WTC11 (cell line): ENCODE data around the gene RPL37A.

Experiments
- EMX1 ChIP-seq: fragments of 250-450 bp; sonication (Bioruptor Pico); IDR thresholded peaks from 2 replicates; pipeline ENCODE4 v1.8.0; 2021; ENCODE audit warnings: mild to moderate bottlenecking
- FOXK1 ChIP-seq: sonication (generic); formaldehyde crosslinking; IDR thresholded peaks from 2 replicates; pipeline ENCODE4 v1.8.0; 2022; ENCODE audit warnings: mild to moderate bottlenecking, moderate library complexity, missing genetic modification reagents
- JUN ChIP-seq: sonication (generic); formaldehyde crosslinking; IDR thresholded peaks from 2 replicates; pipeline ENCODE4 v1.8.0; 2023; ENCODE audit warnings: mild to moderate bottlenecking, missing genetic modification reagents
- MXD4 ChIP-seq: fragments of 250-450 bp; sonication (Bioruptor Pico); IDR thresholded peaks from 2 replicates; pipeline ENCODE4 v1.8.0; 2021; ENCODE audit warnings: mild to moderate bottlenecking, moderate library complexity, borderline replicate concordance
- NFYB ChIP-seq: sonication (generic); formaldehyde crosslinking; conservative IDR thresholded peaks from 2 replicates; pipeline ENCODE4 v1.8.0; 2022; ENCODE audit warnings: low read depth, missing genetic modification reagents
- NR2C2 ChIP-seq: sonication (generic); formaldehyde crosslinking; IDR thresholded peaks from 2 replicates; pipeline ENCODE4 v1.8.0; 2022; ENCODE audit warnings: mild to moderate bottlenecking, missing genetic modification reagents
- ZBTB21 ChIP-seq: sonication (generic); formaldehyde crosslinking; IDR thresholded peaks from 2 replicates; pipeline ENCODE4 v1.8.1; 2023; ENCODE audit warnings: mild to moderate bottlenecking, missing genetic modification reagents, borderline replicate concordance
- TF ChIP-seq, protein P1 (sequence below): sonication (generic); formaldehyde crosslinking; IDR thresholded peaks from 2 replicates; pipeline ENCODE4 v1.8.1; 2023; ENCODE audit warnings: mild to moderate bottlenecking, missing genetic modification reagents, moderate library complexity
- TF ChIP-seq, protein P2 (sequence below): fragments of 200-600 bp; IDR thresholded peaks from 2 replicates; pipeline ENCODE4 v1.8.0; 2022; ENCODE audit warnings: antibody characterized with exemption
- TF ChIP-seq, protein P3 (sequence below): sonication (generic); formaldehyde crosslinking; IDR thresholded peaks from 2 replicates; pipeline ENCODE4 v1.8.0; 2022; ENCODE audit warnings: mild to moderate bottlenecking, missing genetic modification reagents
- TF ChIP-seq, protein P4 (sequence below): sonication (generic); formaldehyde crosslinking; IDR thresholded peaks from 2 replicates; pipeline ENCODE4 v1.8.1; 2022; ENCODE audit warnings: missing genetic modification reagents, borderline replicate concordance
- TF ChIP-seq, protein P5 (sequence below): sonication (generic); formaldehyde crosslinking; IDR thresholded peaks from 2 replicates; pipeline ENCODE4 v1.8.1; 2023; ENCODE audit warnings: mild to moderate bottlenecking, missing genetic modification reagents
- TF ChIP-seq, protein P6 (sequence below): sonication (generic); formaldehyde crosslinking; IDR thresholded peaks from 2 replicates; pipeline ENCODE4 v1.8.0; 2023; ENCODE audit warnings: missing genetic modification reagents
- TF ChIP-seq, protein P7 (sequence below): sonication (generic); formaldehyde crosslinking; IDR thresholded peaks from 2 replicates; pipeline ENCODE4 v1.8.0; 2022; ENCODE audit warnings: mild to moderate bottlenecking, missing genetic modification reagents

DNA sequence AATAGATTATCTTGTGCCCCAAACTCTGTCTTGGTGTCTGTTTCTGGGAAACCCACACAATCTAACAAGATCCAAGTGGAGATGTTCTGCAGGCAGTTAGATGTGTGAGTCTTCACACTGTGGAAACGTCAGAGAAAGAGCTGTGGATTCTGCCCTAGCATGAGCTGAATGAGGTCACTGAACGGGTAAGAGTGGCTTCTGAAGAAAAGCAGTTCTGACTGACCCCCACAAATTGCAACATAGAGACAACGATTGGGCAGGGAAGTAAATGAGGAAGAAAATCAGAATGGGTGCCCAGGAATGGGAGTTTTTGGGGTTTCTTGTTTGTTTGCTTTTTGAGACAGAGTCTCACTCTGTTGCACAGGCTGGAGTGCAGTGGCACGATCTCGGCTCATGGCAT is 12.9 kb upstream of the RPL37A start:
- TF ChIP-seq, protein P1, sequence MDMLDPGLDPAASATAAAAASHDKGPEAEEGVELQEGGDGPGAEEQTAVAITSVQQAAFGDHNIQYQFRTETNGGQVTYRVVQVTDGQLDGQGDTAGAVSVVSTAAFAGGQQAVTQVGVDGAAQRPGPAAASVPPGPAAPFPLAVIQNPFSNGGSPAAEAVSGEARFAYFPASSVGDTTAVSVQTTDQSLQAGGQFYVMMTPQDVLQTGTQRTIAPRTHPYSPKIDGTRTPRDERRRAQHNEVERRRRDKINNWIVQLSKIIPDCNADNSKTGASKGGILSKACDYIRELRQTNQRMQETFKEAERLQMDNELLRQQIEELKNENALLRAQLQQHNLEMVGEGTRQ (CRISPR knock-in tag) = no peak
- TF ChIP-seq, protein P2, sequence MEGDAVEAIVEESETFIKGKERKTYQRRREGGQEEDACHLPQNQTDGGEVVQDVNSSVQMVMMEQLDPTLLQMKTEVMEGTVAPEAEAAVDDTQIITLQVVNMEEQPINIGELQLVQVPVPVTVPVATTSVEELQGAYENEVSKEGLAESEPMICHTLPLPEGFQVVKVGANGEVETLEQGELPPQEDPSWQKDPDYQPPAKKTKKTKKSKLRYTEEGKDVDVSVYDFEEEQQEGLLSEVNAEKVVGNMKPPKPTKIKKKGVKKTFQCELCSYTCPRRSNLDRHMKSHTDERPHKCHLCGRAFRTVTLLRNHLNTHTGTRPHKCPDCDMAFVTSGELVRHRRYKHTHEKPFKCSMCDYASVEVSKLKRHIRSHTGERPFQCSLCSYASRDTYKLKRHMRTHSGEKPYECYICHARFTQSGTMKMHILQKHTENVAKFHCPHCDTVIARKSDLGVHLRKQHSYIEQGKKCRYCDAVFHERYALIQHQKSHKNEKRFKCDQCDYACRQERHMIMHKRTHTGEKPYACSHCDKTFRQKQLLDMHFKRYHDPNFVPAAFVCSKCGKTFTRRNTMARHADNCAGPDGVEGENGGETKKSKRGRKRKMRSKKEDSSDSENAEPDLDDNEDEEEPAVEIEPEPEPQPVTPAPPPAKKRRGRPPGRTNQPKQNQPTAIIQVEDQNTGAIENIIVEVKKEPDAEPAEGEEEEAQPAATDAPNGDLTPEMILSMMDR = no peak
- TF ChIP-seq JUN (CRISPR knock-in tag) = no peak
- TF ChIP-seq, protein P3, sequence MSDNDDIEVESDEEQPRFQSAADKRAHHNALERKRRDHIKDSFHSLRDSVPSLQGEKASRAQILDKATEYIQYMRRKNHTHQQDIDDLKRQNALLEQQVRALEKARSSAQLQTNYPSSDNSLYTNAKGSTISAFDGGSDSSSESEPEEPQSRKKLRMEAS (CRISPR knock-in tag) = no peak
- TF ChIP-seq MXD4 (CRISPR knock-in tag) = no peak
- TF ChIP-seq, protein P4, sequence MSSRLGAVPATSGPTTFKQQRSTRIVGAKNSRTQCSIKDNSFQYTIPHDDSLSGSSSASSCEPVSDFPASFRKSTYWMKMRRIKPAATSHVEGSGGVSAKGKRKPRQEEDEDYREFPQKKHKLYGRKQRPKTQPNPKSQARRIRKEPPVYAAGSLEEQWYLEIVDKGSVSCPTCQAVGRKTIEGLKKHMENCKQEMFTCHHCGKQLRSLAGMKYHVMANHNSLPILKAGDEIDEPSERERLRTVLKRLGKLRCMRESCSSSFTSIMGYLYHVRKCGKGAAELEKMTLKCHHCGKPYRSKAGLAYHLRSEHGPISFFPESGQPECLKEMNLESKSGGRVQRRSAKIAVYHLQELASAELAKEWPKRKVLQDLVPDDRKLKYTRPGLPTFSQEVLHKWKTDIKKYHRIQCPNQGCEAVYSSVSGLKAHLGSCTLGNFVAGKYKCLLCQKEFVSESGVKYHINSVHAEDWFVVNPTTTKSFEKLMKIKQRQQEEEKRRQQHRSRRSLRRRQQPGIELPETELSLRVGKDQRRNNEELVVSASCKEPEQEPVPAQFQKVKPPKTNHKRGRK (CRISPR knock-in tag) = no peak
- no peak for TF ChIP-seq FOXK1
- no peak for TF ChIP-seq ZBTB21 (CRISPR knock-in tag)
- no peak for TF ChIP-seq NR2C2
- TF ChIP-seq, protein P5, sequence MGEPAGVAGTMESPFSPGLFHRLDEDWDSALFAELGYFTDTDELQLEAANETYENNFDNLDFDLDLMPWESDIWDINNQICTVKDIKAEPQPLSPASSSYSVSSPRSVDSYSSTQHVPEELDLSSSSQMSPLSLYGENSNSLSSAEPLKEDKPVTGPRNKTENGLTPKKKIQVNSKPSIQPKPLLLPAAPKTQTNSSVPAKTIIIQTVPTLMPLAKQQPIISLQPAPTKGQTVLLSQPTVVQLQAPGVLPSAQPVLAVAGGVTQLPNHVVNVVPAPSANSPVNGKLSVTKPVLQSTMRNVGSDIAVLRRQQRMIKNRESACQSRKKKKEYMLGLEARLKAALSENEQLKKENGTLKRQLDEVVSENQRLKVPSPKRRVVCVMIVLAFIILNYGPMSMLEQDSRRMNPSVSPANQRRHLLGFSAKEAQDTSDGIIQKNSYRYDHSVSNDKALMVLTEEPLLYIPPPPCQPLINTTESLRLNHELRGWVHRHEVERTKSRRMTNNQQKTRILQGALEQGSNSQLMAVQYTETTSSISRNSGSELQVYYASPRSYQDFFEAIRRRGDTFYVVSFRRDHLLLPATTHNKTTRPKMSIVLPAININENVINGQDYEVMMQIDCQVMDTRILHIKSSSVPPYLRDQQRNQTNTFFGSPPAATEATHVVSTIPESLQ (CRISPR knock-in tag) = no peak
- TF ChIP-seq, protein P6, sequence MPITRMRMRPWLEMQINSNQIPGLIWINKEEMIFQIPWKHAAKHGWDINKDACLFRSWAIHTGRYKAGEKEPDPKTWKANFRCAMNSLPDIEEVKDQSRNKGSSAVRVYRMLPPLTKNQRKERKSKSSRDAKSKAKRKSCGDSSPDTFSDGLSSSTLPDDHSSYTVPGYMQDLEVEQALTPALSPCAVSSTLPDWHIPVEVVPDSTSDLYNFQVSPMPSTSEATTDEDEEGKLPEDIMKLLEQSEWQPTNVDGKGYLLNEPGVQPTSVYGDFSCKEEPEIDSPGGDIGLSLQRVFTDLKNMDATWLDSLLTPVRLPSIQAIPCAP (CRISPR knock-in tag) = no peak
- no peak for TF ChIP-seq NFYB (CRISPR knock-in tag)
- TF ChIP-seq EMX1 = no peak
- TF ChIP-seq, protein P7, sequence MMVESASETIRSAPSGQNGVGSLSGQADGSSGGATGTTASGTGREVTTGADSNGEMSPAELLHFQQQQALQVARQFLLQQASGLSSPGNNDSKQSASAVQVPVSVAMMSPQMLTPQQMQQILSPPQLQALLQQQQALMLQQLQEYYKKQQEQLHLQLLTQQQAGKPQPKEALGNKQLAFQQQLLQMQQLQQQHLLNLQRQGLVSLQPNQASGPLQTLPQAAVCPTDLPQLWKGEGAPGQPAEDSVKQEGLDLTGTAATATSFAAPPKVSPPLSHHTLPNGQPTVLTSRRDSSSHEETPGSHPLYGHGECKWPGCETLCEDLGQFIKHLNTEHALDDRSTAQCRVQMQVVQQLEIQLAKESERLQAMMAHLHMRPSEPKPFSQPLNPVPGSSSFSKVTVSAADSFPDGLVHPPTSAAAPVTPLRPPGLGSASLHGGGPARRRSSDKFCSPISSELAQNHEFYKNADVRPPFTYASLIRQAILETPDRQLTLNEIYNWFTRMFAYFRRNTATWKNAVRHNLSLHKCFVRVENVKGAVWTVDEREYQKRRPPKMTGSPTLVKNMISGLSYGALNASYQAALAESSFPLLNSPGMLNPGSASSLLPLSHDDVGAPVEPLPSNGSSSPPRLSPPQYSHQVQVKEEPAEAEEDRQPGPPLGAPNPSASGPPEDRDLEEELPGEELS (CRISPR knock-in tag) = no peak
